GM12874 (cell line): ENCODE measurements around the gene USH2A.

Experiments used
- TF ChIP-seq, protein P1 (sequence below): IDR thresholded peaks from 2 replicates; pipeline ENCODE4 v1.5.1; 2011; ENCODE audit warnings: low read depth, mild to moderate bottlenecking, control low read depth, low read length, moderate library complexity; ENCODE audit not compliant: insufficient read depth

Gene USH2A

DNA sequence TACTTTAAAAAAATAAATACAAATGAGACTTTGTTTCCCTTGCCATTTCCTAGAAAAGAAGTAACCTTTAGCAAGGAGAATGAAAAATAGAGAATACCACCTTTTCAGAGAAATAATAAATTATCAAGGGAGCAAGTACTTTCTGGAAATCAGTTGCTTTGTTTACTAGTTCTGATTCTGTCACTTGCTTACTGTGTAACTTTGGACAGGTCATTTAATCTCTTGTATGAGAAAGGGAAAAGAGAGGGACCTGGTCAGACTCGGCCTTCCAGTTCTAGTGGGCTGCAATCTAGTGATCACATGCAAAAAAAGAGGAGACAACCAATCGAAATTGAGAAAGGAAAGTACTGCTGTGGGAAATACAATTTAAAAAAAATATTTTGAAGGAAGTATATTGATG lies 822.0 kb downstream of the USH2A start:
- TF ChIP-seq, protein P1, sequence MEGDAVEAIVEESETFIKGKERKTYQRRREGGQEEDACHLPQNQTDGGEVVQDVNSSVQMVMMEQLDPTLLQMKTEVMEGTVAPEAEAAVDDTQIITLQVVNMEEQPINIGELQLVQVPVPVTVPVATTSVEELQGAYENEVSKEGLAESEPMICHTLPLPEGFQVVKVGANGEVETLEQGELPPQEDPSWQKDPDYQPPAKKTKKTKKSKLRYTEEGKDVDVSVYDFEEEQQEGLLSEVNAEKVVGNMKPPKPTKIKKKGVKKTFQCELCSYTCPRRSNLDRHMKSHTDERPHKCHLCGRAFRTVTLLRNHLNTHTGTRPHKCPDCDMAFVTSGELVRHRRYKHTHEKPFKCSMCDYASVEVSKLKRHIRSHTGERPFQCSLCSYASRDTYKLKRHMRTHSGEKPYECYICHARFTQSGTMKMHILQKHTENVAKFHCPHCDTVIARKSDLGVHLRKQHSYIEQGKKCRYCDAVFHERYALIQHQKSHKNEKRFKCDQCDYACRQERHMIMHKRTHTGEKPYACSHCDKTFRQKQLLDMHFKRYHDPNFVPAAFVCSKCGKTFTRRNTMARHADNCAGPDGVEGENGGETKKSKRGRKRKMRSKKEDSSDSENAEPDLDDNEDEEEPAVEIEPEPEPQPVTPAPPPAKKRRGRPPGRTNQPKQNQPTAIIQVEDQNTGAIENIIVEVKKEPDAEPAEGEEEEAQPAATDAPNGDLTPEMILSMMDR: no peak

DNA sequence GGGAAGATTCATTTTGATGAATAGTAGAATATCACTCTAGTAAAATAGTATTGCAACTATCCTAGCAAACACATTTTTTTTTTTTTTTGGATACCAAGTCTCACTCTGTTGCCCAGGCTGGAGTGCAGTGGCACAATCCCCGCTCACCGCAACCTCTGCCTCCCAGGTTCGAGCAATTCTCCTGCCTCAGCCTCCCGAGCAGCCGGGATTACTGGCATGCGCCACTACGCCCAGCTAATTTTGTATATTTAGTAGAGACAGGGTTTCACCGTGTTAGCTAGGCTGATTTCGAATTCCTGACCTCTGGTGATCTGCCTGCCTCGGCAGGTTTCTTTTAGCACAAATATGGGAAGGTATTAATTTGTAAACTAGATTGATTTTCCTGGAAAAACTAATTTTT lies 822.4 kb downstream of the USH2A start:
- TF ChIP-seq, protein P1: no peak

DNA sequence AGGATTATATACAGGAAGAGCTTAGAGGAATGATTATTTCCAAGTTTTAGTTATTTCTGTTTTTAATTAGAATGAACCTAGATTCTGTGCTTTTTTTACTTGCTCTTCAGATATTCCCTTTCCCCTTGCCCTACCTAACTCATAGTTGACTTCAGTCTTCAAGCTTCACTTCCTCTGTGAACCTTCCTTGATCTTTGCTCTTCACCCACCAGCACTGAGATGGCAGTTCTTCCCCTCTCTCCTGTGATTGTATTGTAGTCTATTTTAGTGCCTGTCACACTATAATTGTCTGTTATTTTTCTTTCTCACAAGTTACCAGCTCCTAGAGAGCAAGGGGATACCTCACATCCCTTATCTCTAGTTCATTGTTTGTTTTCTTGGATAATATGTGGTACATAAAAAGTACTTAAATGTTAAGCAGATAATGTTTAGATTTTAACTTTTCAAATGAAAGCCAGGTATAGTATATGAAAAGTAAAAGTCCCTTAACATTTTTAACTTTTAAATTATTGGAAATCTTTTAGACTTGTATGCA lies 822.9 kb downstream of the USH2A start:
- TF ChIP-seq, protein P1: no peak

DNA sequence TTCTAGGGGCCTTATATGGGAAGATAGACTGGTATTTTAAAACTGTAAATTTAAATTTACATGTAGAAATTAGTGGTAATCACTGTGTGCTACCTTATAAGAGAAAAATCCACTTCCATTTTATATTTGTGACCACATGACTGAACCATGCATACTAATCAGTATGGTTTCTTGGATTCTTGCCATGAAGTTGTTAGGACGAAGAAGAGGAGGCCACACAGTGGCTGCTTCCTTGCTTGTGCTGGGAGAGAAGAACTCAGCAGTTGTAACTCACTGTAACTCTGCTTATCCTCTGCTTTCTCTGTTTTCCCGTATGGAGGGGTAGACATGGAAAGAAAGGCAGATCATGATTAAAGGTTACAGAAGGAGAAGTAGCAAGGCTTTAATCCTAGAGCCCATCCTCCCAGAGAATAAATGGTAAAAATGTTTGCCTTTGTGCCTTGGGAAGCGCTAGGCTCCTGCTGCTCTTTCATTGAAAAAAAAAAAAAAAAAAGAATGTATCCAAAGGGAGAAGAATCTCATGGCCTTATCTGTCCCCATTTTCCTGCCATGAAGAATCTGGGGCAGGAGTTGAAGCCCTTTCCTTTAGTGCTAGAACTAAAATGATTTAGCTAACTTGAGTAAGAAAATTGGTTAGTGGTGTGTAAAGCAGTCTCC lies 823.7 kb downstream of the USH2A start:
- TF ChIP-seq, protein P1: no peak

DNA sequence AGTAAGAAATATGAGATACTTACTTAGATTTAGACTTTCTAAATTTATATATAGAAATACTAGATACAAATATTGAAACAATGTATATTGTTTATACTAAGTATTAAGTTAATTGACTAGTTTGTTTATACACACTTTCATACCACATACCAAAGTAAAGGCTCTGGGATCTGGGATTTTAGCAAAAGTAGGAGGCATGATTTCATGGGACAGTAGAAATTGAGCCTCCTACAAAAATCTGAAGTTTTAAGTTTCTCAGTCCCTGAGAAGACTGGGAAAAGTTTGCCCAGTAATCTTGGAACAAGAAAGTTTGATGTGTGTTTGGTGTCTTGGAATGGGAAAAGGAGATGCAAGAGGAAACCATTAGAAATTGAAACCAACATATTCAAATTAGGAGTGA lies 825.3 kb downstream of the USH2A start:
- TF ChIP-seq, protein P1: no peak

DNA sequence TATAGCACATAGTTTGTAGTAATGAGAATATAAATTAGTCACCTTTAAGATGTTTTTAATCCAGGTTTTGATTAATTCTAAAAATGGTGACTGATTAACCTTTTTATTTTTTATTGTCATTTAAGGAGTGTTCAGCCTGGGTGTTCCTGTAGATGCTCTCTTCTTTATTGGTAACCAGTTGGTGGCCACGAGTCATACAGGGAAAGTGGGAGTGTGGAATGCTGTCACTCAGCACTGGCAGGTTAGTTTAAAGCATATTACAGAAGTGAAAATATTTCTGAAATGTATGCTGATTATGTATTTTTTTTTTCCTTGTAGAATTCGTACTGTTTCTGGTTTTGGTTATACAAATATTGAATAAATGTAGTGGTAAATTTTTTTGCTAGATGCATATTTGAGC lies 828.0 kb downstream of the USH2A start:
- TF ChIP-seq, protein P1: no peak

DNA sequence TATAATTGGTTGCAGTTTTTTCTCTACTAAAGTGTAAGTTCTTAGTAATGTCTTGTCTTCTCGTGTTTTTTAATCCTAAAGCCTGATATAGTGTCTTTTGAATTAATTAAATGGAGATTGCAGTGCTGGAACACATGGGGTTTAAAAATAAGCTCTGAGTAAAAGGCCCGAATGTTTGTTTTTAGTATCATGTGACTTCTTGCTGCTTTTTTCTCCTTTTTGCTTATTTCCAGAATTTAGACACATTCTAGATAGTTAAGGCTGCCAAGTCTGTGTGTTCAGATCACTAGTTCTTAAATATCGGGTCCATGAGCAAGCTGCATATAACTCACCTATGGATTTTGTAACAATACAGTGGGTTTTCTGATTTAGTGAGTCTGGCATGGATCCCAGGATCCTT lies 828.6 kb downstream of the USH2A start:
- TF ChIP-seq, protein P1: no peak
